Measurements from ENCODE around the gene TEX13D.

DNA sequence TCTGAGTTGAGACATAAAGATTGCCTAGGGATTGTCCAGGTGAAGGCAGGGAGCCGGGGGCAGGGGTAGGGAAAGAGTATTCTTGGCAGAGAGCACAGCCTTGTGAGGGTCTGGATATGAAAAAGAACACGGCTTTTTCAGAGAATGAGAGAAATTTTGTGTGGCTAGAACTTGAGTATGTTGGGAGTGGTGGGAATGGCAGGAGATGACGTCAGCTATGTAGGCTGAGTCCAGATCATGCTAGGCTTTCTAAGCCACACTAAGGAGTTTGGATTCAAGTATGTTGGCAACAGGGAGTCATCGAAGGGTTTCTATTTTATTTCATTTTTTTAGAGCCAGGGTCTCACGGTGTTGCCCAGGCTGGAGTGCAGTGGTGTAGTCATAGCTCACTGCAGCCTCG is 53.9 kb downstream of the TEX13D start:
- TF ChIP-seq, protein P1, sequence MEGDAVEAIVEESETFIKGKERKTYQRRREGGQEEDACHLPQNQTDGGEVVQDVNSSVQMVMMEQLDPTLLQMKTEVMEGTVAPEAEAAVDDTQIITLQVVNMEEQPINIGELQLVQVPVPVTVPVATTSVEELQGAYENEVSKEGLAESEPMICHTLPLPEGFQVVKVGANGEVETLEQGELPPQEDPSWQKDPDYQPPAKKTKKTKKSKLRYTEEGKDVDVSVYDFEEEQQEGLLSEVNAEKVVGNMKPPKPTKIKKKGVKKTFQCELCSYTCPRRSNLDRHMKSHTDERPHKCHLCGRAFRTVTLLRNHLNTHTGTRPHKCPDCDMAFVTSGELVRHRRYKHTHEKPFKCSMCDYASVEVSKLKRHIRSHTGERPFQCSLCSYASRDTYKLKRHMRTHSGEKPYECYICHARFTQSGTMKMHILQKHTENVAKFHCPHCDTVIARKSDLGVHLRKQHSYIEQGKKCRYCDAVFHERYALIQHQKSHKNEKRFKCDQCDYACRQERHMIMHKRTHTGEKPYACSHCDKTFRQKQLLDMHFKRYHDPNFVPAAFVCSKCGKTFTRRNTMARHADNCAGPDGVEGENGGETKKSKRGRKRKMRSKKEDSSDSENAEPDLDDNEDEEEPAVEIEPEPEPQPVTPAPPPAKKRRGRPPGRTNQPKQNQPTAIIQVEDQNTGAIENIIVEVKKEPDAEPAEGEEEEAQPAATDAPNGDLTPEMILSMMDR (IDR thresholded peaks at IDR 0.05; ENCODE audit: low read depth, low read length, missing input control), result no peak
- no peak for TF ChIP-seq YY1 (IDR thresholded peaks at IDR 0.05)
- TF ChIP-seq RAD21 (IDR thresholded peaks at IDR 0.05), result no peak
- TF ChIP-seq NR2F2 (IDR thresholded peaks at IDR 0.05), result no peak
- TF ChIP-seq REST (IDR thresholded peaks at IDR 0.05), result no peak
- TF ChIP-seq, protein P2, sequence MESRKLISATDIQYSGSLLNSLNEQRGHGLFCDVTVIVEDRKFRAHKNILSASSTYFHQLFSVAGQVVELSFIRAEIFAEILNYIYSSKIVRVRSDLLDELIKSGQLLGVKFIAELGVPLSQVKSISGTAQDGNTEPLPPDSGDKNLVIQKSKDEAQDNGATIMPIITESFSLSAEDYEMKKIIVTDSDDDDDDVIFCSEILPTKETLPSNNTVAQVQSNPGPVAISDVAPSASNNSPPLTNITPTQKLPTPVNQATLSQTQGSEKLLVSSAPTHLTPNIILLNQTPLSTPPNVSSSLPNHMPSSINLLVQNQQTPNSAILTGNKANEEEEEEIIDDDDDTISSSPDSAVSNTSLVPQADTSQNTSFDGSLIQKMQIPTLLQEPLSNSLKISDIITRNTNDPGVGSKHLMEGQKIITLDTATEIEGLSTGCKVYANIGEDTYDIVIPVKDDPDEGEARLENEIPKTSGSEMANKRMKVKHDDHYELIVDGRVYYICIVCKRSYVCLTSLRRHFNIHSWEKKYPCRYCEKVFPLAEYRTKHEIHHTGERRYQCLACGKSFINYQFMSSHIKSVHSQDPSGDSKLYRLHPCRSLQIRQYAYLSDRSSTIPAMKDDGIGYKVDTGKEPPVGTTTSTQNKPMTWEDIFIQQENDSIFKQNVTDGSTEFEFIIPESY (IDR thresholded peaks at IDR 0.05), result no peak
- TF ChIP-seq JUND (IDR thresholded peaks at IDR 0.05), result no peak
